GM18511 (cell line): ENCODE results near the gene SRPK1.
"Not testable (repeated sequence)": the region's sequence is repeated elsewhere in the genome, so short reads cannot be mapped to it uniquely, and the experiment has no call there.

ENCODE experiments used
- ATAC-seq: cut with Tn5 transposase; IDR thresholded peaks from one replicate; pipeline ENCODE4 v1.9.1; 2021; ENCODE audit warnings: mild to moderate bottlenecking, moderate library complexity; ENCODE audit not compliant: unreplicated experiment

Gene SRPK1

DNA sequence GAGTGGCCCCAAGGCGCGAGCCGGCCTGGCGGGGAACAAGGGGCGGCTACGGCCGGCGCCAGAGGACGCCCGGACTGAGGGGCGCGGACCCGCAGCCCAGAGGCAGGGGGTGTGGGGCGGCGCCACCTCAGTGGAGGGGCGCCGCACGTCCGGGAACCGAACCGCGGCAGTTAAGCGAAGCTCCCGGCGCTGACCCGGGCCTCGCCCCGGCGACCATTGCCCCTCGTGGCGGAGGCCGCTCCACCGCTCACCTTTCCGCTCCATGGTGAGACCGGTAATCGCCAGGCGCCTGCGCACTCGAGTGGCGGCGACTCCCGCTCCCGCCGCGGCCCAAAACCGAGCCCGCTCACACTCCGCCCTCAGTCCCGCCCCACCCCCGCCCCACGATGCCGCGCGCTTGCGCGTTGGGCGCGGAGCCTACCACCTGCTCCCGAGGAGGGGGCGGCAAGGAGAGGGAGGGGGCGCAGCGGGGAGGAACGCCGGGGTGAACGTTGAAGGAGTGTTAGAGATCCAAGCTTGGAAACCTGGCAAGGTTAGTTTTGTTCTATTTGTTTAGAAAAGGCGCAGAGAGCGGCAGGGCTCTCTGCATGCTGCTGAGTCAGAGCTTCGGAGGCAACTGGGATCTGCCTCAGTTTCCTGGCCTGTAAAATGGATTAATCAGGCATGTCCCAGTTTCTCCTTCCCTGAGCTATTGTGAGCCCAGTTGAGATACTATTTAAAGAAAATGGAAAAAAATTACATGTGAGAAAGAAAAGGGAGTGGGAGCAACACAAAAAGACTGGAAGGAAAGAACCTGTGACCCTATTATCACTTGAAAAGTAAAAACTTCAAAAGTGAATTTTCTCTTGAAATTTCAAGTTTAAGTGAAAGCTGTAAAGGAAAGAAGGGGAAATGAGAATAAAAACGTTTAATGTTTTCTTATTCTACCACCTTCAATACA is at the start of gene SRPK1:
Gene SRPK1, minus strand, starts transcription at position 306 of the 940 bp plus-strand sequence. Its CDS starts 42 bp downstream, at position 264.
- ATAC-seq, result peak; percentile 77

DNA sequence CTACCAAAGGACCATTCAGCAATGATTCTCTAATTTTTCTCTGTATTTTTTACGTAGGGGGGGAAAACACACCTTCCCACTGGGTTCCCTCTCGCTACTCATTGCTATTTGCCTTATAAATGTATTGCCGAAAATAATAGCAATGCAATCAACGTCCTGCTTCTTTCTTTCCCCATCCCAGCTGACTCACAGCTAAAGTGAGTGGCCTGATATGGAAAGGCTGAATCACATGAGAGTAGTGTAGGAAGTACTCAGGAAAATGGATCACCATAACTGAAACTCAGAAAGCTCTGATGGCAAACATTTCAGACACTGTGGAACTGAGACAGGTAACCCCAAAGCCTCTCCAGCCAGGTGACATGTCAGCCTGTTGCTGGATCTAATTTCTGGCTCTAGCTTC is 49.3 kb upstream of the SRPK1 start:
- ATAC-seq, result no peak

DNA sequence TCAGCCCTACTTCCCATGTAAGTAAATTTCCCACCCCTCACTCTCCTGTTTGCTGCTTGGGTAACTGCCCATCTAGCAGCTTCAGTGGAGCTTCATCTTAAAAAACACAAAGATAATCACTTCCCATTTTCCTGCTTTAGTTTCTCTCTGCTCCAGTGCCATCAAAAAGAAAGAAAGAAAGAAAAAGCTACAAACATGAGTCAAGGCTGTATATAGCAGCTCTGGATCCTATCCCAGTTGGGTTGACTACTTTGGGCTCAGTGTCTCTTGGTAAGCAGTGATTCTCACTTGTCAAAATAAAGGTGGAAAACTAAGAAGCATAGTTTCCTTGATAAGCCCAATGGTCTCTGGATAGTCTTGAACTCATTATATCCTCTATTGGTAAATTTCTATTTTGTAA is 48.7 kb upstream of the SRPK1 start:
- ATAC-seq, result no peak

DNA sequence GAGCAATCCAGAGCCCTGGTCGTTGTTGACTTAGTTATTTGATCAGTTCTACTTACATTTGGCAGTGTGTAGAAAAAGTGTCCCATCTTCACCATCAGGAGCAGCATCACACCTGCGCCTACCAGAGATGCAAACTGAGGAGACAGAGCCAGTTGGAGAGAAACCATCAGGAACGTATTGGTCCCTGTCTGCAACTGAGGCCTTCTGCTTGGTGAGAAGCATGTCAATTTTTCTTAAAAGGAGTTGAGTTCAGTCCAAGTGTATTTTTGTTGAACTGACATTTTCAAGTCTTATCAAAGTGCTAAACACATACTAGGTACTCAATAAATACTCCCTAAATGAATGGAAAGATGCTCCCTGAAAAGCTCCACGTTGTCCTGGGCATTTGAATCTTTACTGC is 47.9 kb upstream of the SRPK1 start:
- no peak for ATAC-seq

DNA sequence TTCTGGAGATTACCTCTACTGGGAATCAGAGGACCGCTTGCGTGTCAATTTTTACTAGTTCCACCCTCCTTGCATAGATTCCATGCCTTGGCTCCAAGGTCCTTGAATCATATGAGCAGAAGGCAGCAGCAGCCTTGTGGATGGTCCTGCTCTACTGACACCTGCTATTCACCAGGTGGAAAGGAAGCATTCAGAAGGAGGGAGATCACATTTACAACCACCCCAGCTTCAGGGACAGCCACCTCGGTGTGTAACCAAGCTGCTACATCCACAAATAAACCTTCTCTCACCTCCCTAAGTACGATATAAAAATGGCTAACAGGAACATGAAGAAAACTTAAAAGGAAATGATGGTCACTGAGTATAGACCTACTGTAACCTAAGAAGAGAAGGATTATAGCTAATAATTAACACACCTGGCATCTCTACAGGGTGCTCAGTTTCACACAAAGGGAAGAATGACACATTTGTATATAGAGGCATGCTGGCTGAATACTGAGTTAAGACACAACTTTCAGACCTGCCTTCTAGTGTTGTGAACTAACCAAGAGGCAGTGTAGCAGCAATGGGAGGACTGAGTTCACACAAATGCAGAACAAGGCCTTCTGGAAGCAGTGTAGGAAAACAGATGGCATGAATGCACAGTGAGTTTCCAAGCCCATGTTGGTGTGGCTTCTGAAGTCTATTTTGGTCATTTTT is 46.3 kb upstream of the SRPK1 start:
- no peak for ATAC-seq

DNA sequence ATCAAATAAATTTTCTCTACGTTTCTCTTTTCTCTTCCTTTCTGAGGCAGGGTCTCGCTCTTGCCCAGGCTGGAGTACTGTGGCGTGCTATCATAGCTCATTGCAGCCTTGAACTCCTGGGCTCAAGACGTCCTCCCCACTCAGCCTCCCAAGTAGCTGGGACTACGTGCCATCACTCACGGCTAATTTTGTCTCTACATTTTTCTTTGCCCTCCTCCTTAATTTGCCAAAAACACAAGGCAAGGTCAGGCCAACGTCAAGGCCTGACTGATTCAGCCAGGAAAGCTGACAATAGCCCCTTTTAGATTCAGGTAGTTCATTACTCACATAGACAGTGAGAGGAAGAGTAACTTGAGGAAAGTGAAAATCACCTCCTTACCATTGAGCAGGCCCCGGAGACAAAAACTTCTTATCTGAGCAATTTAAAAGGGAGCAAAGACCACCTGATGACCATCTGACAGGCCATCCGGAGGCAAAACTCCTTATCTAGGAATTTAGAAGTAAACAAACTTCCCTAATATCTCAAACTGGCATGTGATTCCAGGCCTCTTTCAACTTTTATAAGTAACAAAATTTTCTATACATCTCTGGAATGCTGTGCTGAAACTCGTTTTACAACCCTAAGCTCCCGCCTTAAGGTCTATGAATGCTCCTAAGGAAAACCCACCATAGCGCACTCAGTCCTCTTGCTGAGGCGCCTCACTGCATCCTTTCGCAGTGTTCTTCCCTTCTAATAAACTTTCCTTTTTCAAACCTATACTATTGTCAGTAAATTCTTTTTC is 42.1 kb upstream of the SRPK1 start:
- ATAC-seq, result no peak

DNA sequence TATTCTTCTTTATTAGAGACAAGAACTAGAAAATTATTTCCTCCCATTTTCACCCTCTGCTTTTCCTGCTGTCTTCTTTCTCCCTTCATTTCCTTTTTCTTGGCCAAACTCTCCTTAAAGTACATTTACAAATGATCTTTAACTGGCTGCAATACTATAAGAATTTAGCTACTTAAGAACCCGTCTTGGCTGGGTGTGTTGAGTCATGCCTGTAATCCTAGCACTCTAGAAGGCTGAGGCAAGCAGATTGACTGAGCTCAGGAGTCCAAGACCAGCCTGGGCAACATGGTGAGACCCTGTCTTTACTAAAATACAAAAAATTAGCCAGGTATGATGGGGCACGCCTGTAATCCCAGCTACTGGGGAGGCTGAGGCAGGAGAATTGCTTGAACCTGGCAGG is 39.3 kb upstream of the SRPK1 start:
- ATAC-seq, result no peak

DNA sequence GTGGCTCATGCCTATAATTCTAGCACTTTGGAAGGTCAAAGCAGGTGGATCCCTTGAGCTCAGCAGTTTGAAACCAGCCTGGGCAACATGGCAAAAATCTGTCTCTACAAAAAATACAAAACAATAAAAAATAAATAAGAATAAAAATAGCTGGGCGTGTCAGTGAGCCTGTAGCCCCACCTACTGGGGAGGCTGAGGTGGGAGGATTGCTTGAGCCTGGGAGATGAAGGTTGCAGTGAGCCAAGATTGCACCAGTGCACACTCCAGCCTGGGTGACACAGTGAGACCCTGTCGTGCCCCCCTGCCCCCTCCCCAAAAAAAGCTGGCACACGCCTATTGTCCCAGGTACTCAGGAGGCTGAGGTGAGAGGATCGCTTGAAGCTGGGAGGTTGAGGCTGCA is 35.1 kb upstream of the SRPK1 start:
- ATAC-seq, result no peak

DNA sequence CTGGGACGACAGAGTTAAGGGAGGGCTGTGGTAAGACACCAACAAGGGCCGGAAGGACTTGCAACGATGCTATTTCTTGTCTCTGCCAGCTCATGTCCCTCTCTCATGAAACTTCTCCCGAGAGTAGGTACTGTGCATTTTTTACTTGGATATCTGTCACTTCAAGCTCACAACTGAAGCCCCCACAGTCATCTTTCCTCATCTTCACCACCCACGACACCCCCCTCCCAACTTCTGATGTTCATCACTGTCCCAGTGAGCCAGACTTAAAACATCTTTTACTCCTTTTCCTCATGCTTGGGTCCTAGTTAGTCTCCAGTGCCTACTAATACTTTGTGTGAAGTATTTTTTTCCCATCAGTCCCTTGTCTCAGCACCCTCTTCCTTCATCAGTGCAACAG is 34.6 kb upstream of the SRPK1 start:
- ATAC-seq, result no peak

DNA sequence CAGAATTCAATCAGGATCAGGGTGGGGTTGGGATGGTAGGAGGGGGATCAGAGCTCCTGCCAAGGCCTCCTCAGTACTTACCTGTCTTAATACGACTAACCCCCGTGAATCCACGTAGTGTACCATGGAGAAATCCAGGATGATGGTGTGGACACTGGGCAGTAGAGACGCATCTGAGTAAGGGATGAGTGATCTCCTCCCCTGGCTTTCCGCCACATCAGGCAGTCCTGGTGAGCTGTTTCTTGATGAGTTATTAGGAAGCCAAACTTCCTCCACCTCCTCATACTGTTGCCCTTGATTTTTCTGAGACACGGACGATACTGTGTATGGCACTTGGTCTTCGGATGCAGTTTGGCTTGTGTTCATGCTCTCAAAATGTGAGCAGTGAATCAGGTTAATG is 34.2 kb upstream of the SRPK1 start:
- ATAC-seq, result no peak

DNA sequence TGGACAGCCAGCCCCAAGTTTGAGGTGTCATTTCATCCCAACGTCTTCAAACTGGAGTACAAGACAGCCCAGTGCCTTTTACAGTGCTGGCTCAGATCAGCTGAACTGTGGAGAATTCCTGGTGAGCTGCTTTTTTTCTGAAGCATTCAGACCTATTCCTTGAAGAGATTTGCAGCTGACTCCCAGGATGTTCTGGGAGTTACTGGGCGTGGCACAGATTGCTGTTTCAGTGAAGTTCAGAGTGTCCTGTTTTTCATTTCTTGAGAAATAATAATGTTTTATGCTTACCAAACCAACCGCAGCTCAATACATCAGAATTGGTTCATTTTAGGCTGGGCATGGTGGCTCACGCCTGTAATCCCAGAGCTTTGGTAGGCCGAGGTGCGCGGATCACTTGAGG is 33.4 kb upstream of the SRPK1 start:
- no peak for ATAC-seq

DNA sequence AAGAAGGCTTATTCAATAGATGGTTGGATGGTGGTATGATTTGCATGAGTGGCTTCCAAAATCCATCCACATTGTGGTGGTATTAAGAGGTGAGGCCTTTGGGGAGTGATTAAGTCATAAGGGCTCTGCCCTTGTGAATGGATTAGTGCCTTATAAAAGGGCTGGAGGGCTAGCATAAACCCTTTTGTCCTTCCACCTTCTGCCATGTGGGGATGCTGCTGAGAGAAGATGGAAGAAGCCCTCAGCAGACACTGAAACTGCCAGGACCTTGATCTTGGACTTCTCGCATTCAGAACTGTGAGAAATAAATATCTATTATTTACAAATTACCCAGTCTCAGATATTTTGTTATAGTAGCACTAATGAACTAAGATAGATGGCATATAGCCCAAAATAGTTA is 27.8 kb upstream of the SRPK1 start:
- ATAC-seq, result no peak

DNA sequence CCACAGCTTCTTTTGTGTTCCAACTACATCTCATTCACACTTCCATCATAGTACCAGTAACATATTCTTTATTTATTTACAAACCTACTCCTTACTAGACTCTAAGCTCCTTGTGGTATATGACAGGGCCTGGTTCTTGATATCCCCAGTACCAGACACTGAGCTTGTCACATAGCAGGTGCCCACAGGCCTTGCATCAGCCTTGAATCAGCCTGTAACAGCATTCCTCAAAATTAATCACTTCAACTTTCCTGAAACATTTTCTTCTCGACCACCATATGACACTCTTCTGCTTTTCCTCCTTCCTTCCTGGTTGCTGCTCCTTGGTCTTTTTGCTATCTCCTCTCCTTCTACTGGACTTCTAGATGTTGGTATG is 24.7 kb upstream of the SRPK1 start:
- ATAC-seq, result no peak

DNA sequence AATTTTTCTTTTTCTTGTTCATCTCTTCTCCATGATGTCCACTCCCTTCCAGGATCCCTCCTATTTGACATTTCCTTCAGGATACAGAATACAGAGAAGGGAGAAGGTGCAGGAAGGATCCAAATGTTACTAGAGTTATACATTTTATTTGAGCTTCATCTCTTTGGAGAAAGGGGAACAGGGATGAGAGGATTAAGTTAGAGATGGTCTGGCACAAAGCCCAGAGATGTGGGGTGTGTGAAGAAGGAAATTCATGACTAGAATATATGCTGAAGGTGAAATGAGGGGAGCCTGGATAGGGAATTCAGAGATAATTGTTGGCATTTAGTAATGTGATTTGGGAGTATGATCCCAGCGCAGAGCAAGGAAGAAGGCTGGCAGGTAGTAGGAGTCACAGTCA is 22.5 kb upstream of the SRPK1 start:
- no peak for ATAC-seq

DNA sequence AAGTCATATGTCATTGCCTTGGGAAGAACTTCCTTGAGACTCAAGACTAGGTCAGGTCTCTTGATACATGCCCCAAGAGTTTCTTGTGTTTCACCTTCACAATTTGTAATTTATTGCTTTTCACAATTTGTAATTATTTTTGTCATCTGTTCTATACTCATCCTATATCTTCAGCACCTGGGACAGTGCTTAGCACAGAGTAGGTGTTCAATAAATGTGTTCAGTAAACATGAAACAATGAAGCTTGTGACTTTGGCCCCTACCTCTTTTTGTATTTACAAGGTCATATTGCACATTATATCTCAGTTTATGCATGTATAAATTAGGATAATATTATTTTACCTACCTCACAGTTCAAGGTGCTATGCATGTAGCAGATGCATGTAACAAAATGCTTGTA is 21.5 kb upstream of the SRPK1 start:
- ATAC-seq, result no peak

DNA sequence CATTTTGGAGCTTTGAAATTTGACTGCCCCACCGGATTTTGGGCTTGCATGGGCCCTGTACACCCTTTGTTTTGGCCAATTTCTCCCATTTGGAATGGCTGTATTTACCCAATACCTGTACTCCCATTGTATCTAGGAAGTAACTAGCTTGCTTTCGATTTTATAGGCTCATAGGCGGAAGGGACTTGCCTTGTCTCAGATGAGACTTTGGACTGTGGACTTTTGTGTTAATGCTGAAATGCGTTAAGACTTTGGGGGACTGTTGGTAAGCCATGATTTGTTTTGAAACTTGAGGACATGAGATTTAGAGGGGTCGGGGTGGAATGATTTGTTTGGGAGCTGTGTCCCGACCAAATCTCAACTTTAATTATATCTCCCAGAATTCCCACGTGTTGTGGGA is 20.3 kb upstream of the SRPK1 start:
- not testable (repeated sequence) for ATAC-seq

DNA sequence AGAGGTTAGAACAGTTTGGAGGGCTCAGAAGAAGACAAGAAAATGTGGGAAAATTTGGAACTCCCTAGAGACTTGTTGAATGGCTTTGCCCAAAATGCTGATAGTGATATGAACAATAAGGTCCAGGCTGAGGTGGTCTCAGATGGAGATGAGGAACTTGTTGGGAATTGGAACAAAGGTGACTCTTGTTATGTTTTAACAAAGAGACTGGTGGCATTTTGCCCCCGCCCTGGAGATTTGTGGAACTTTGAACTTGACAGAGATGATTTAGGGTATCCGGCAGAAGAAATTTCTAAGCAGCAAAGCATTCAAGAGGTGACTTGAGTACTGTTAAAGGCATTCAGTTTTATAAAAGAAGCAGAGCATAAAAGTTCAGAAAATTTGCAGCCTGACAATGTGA is 19.1 kb upstream of the SRPK1 start:
- not testable (repeated sequence) for ATAC-seq

DNA sequence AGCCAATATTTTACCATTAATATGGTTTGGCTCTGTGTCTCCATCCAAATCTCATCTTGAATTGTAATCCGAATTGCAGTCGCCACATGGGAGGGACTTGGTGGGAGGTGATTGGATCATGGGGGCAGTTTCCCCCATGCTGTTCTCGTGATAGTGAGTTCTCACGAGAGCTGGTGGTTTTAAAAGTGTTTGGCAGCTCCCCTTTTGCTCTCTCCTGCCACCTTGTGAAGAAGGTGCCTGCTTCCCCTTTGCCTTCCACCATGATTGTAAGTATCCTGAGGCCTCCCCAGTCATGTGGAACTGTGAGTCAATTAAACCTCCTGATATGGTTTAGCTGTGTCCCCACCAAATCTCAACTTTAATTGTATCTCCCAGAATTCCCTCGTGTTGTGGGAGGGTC is 18.4 kb upstream of the SRPK1 start:
- not testable (repeated sequence) for ATAC-seq

DNA sequence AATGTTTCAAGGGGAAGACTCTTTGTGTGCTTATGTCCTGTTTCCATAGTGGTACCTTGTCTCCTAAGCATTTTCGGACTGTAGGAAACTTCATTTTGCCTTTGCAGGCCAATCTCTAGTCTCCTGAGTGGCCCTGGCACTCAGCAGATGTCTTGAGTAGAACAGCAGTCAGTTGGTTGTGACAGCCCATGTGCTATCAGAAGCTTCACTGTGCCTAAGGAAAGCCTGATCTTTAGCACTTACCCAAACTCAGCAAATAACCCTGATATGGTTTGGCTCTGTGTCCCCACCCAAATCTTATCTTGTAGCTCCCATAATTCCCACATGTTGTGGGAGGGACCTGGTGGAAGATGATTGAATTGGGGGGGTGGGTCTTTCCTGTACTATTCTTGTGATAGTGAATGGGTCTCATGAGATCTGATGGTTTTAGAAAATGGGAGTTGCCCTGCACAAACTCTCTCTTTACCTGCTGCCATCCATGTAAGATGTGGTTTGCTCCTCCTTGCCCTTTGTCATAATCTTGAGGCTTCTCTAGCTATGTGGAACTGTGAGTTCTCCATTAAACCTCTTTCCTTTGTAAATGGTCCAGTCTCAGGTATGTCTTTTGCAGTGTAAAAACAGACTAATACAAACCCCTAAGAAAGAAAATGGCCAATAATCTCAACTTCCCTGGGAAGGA is 15.9 kb upstream of the SRPK1 start:
- no peak for ATAC-seq

DNA sequence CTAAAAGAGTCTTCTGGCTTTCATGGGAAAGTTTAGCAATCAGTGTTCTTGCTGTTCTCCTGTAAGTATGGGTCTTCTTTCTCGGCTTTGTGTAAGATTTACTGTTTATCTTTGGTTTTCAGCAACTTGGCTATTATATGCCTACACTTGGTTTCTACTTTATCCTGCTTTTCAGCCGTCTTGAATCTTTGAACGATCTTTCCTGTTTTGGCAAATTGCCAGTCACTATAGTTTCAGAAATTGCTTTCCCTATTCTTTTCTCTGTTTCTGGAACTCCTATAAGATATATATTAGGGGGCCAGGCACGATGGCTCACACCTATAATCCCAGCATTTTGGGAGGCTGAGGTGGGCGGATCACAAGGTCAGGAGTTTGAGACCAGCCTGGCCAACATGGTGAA is 14.6 kb upstream of the SRPK1 start:
- ATAC-seq, result no peak

DNA sequence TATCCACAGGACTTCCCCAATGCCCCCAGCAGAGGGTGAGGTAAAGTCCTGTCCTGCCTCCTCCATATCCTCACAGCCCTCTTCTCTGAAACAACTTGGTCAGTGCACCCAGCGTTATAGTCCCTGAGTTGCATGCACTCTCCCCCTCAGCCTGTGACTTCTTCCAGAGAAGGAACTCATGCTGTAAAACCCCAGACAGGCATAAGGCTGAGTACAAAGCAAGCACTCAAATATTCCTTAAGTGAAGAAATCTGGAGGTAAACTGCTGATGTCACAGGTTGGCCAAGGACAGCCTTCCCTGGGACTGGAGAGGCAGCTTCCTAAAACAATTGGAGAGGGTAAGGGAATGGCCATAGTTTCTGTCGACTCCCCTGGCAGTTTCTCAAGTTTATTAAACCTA is 12.9 kb upstream of the SRPK1 start:
- ATAC-seq, result no peak
